ENCODE data around the gene SLC45A1. TPM values are rescaled to one million over a fixed set of nuclear protein-coding genes. Genes with fewer than 3 reads are reported as not detected.

Gene SLC45A1
- total and polyA plus RNA-seq, 2 of the 4 experiments (the other 2 are of a cell fraction) = 0.72 to 3.9 TPM

- H3K4me3 ChIP-seq (ENCODE audit: insufficient read depth, low read depth, low read length) = no peak overlapping the region
- H3K9me3 ChIP-seq (ENCODE audit: control insufficient read depth, insufficient read depth, low read length) = no peaks in the 10 kb centered on the region
- no peak overlapping the region for H3K4me2 ChIP-seq (ENCODE audit: low read depth, low read length)
- BruUV-seq (replicated peaks) = no TSS peak
- WGBS, 2 experiments (ENCODE audit: extremely low coverage in 2 of 2, insufficient read length in 1 of 2) = 67% methylated on average over 5 of the region's 29 CpGs; no CpG with 5 or more reads in 1 of the 2 experiments
- no peaks in the 10 kb centered on the region for H3K27me3 ChIP-seq (ENCODE audit: control insufficient read depth, insufficient read depth, low read length)
- H3K23ac ChIP-seq (ENCODE audit: low read depth, low read length) = no peak overlapping the region
- H4K91ac ChIP-seq (ENCODE audit: insufficient read depth, low read depth, low read length) = no peak overlapping the region
- peak overlapping the region; percentile 43 for H2AK9ac ChIP-seq (replicated peaks; ENCODE audit: low read depth, low read length, poor library complexity)
- peaks cover 68% of the 10 kb centered on the region for H4K20me1 ChIP-seq (ENCODE audit: insufficient read depth, low read length)
- no peak overlapping the region for H3K56ac ChIP-seq (ENCODE audit: extremely low read depth, insufficient read depth, low read length)
- H4K8ac ChIP-seq (ENCODE audit: low read depth in 2 of 2, low read length in 2 of 2) = no peak overlapping the region
- no peak overlapping the region for H3K9ac ChIP-seq (ENCODE audit: low read depth, low read length)
- no peak overlapping the region; the same call in 2 of the 3 replicates for H2BK15ac ChIP-seq (ENCODE audit: low read depth, low read length)
- no peak overlapping the region for H3K18ac ChIP-seq (ENCODE audit: low read depth, low read length)
- ATAC-seq (ENCODE audit: low read depth) = no peak
- H3K9me1 ChIP-seq (ENCODE audit: insufficient read depth, low read length) = peaks cover 31% of the 10 kb centered on the region
- H3K27ac ChIP-seq (ENCODE audit: insufficient read depth, low read length) = no peak overlapping the region
- H2BK120ac ChIP-seq (ENCODE audit: low read depth, low read length) = no peak overlapping the region
- in situ Hi-C loops (cut with MboI; ENCODE audit: low sequenced_read_pairs) = no loop called here
- no peak overlapping the region for H2AK5ac ChIP-seq (ENCODE audit: low read depth, low read length)
- DNase-seq = no peak
- peak overlapping the region; percentile 59 for H2AFZ ChIP-seq (replicated peaks; ENCODE audit: low read length, poor library complexity)
- H3K79me1 ChIP-seq (ENCODE audit: low read depth in 1 of 2, low read length in 2 of 2) = peaks cover 53 to 79% of the 10 kb centered on the region in 2 experiments
- intact Hi-C loops (cut with micrococcal nuclease) = no loop called here
- H4K5ac ChIP-seq (ENCODE audit: low read depth, low read length) = no peak overlapping the region
- H2BK5ac ChIP-seq (ENCODE audit: low read depth, low read length, poor library complexity, severe bottlenecking) = no peak overlapping the region
- H2BK20ac ChIP-seq (ENCODE audit: low read depth, low read length) = no peak overlapping the region
- ChIA-PET CTCF (no interaction called here), POLR2A (ENCODE audit: unreplicated experiment) (no interaction called here)
- H3K4me1 ChIP-seq (ENCODE audit: control insufficient read depth, insufficient read depth, low read length) = peaks cover 18% of the 10 kb centered on the region
- peaks cover 72% of the 10 kb centered on the region for H3K36me3 ChIP-seq (ENCODE audit: control insufficient read depth, insufficient read depth, low read length)
- peak overlapping the region; percentile 14 for H3K14ac ChIP-seq (replicated peaks; ENCODE audit: low read depth, low read length)
- dilution Hi-C loops (cut with HindIII; ENCODE audit: low sequenced_read_pairs, unreplicated experiment) = no loop called here
- no peak overlapping the region; the same call in 1 of the 2 replicates for H3K4ac ChIP-seq (ENCODE audit: low read depth, low read length)
- TF ChIP-seq RCOR1 (IDR thresholded peaks at IDR 0.05; ENCODE audit: insufficient replicate concordance, low read length) = no peak
These were observed 46.9 kb downstream of the SLC45A1 start for GRCh38 chr1:8364528-8365442.

Data from IMR-90 (cell line).